OCI-M2 (cell line): ENCODE results near the gene MCM5.
"Not testable (repeated sequence)": the region's sequence is repeated elsewhere in the genome, so short reads cannot be mapped to it uniquely, and the experiment has no call there.

Source experiments
- DNase-seq: peaks from one replicate; lab custom pipeline; 2025; ENCODE audit not compliant: unreplicated experiment; lab: John Stamatoyannopoulos, UW

Gene MCM5

GRCh38 chr22:35399678-35400500, at the start of gene MCM5:
TSS of gene MCM5 (plus strand) at chr22:35400140. CDS start at chr22:35400439, 299 bp downstream.
- DNase-seq: no peak

DNA sequence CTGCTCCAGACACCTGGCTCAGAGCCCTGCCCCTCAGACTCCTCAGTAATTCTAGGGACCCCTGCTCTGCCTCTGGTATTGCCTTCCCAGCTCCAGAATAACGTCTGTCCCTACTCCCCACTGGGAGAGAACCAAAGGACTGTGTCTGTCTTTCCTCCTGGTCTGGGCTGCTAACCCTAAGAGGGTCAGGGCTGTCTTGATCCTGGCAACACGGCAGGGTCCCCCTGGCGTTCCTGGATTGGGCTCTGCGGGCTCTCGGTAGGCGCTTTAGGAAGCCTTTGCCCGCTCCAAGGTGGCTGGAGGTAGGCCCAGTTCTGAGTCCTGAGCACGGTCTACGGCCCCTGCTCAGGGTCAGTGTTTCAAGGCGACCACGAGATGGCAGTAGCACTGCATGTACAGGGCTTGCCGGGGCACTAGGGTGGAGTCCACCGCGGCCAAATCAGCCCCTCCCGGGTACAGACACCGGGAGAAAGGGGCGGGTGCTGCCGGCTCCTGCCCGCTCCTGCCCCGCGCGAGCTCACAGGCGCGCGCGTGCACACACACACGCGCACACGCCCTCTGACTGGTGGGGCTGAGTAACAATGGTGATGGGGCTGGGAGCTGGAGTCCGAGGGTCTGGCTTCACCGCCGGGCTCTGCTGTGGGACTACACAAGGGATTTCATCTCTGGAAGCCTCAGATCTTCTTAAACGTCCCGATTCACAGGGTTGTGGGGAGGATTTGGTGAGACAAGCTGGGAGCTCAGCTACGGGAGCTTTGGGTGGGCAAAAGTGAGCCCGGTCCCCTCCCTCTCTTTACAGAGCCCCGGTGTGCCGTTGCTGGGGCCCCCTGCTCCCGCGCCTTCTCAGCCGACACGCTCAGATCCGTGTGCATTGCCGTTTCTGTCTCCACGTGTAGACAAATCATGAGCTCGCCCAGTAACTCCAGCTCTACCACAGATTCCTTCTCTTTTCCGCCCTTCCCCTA, 49.1 kb upstream of the MCM5 start:
- no peak for DNase-seq

- no peak for DNase-seq
Measured at GRCh38 chr22:35352214-35353111, 47.5 kb upstream of the MCM5 start.

- no peak for DNase-seq
Measured at GRCh38 chr22:35353318-35353717, 46.6 kb upstream of the MCM5 start.

- no peak for DNase-seq
Measured at GRCh38 chr22:35354068-35354467, 45.9 kb upstream of the MCM5 start.

GRCh38 chr22:35357883-35358621, 41.9 kb upstream of the MCM5 start:
- no peak for DNase-seq

GRCh38 chr22:35359380-35360065, 40.4 kb upstream of the MCM5 start:
- DNase-seq: no peak

GRCh38 chr22:35361001-35361558, 38.9 kb upstream of the MCM5 start:
- no peak for DNase-seq

DNA sequence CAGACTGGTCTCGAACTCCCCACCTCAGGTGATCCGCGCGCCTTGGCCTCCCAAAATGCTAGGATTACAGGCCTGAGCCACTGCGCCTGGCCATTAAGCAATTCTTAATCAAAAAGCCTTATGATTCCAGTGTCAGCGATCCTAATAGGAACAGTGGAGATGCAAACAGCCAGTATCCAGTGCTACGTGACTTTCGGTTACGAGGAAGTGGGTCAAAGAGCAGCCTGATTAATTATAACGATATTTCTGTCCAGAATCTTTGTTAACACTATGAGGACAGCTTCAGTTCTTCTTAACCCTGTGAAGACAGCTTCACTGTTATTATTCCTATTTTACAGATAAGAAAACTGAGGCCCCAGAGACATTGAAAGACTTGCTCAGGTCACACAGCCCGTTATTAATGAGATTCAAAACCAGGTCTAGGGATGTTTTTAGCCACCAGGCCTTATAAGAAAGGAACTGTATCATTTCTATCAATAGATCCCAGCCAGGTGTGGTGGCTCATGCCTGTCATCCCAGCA, 36.3 kb upstream of the MCM5 start:
- no peak for DNase-seq

GRCh38 chr22:35364230-35364629, 35.7 kb upstream of the MCM5 start:
- DNase-seq: not testable (repeated sequence)

DNA sequence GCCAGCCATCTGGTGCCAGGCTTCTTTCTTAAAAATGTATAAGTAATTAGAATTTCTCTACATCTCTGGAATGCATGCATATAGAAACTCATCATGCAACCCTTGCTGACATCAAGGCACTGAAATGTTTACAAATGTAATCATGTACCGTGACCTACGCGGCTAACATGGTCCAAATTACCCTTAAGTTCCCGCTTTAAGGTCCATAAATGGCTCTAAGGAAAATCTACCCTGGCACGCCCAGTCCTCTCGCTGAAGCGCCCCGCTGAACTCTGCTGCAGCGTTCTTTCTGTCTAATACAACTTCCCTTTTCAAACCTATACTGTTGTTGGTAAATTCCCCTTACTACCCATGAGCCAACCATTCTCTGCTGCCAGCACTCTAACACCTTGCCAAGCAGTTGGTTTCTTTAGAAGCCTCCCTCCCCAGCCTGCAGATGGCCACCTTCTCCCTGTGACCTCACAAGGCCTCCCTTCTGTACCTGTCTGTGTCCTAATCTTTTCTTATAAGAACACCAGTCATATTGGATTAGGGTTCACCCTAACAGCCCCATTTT, 32.5 kb upstream of the MCM5 start:
- no peak for DNase-seq

- DNase-seq: no peak
Measured at GRCh38 chr22:35368386-35368785, 31.6 kb upstream of the MCM5 start.

DNA sequence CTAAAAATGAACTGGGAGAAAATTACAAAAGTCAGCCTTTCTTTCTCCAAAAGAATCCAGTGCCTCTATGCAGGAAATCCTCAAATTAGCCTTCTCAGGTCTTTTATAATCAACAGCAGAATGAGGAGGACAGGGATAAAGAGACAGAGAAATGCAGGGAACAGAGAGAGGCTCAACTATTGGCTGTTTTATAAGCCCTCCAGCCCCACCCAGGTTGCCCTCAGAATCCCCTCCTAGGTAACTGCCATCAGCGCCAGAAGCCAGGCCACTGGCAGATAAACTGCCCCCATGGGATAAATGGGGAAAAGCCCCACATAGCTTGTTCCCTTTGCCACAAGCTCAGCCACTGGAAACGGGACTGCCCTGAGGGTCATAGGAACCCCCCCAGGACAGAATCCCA, 29.9 kb upstream of the MCM5 start:
- no peak for DNase-seq

DNA sequence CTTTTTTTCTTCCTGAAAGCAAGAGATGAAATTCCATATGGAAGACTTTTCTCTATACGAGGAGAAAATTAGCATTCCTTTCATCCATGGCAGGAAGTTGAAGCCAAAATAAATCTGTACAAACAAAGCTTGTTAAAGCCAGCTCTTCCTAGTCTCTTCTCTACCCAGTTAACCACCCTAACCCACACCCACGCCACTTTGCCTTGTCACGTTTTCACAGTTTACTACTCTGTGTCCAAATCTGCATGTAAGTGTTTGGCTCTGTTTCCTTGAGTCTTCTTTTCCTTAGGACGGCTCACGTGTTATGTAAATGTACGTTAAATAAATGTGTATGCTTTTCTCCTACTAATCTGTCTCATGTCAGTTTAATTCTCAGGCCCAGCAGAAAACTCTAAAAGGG, 26.2 kb upstream of the MCM5 start:
- DNase-seq: no peak

DNA sequence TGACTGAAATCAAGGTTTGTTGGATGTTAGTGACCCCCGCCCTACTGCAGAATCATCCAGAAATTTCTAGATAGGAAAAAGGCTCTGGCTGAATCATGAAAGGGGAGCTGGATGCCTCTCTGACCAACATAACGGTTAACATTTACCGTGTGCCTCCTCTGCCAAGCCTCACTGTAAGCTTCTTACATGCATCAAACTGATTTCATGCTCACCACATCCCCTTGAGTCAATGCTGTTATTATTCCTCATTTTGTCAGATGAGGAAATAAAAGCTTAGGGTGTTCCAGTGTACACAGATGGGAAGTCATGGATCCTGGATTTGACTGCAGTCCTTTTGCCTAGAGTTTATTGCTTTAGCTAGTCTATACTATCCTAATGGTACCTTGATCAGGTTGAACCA, 24.9 kb upstream of the MCM5 start:
- no peak for DNase-seq

DNA sequence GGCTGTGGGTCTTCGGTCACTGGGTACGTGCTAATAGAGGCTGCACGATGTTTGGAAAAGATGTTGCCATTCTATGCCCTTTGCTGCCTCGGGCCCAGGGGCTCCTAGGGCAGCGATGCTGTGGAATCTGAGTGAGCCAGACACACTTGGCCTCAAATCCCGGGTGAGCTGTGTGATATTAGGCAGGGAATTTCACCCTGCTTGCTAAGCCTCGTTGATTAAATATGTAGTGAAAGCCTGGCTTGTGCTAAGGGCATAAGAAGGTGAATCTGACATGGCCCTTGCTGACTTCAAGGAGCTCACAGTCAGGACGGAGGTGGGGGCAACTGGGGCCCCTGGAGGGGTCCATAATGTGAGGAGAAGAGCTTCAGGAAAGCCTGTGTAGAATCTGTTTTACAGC, 24.4 kb upstream of the MCM5 start:
- DNase-seq: no peak

DNA sequence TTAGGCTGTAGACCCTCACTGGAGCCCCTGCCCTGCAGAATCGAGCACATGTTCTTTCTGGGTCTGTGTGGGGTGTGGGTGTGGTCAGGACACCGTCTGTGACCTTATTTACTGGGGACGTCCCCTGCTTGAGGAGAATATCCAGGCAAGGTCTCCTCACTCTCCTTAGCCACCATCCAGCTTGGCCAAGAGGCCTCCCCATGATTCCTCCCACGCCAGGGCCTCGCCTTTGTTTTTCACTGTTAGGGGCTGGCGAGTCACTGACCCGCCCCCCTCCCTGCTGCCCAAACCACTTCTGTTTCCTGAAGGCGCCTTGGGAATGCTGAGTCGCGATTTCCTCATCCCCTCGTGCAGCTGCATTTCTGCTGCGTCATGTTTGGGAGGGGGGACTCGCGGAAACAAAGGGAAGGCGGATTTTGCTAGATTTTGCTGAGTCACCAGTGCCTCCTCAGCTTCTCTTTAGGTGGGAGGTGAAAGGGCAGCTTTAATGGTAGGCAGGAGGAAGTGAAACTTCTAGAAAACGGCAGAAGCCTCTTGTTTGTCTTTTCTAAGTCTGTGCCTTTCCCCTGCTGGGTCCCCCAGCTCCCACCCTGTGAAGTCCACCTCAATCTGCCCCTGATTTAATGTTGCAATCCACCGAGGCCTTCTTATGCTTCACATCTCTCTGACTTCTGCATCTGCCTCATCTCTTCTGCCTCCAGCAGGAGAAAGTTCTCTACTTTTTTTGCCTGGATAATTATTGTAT, 23.0 kb upstream of the MCM5 start:
- DNase-seq: no peak

DNA sequence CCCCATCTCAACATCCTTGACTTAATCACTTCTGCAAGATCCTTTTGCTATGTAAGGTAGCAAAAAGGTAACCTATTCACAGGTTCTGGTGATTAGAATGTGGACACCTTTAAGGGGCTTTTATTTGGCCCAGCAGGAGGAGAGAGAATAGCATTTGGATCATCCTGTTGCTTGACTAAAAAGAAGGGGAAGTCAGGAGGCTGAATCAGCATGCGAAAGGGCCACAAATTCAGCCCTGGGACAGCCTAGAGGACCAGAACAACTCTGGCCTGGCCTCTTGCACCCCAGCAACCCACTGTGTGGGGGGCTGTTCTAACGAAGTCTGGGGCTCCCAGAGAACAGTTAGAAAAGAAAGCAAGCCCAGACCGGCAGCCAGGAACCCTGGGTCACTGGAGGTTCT, 22.2 kb upstream of the MCM5 start:
- DNase-seq: no peak
